HG02981 (cell line): ENCODE results near the gene TRIM31.

Source experiments
- ATAC-seq: cut with Tn5 transposase; IDR thresholded peaks from one replicate; pipeline ENCODE4 v1.9.1; 2021; ENCODE audit warnings: mild to moderate bottlenecking, moderate library complexity; ENCODE audit not compliant: unreplicated experiment

TRIM31 gene

DNA sequence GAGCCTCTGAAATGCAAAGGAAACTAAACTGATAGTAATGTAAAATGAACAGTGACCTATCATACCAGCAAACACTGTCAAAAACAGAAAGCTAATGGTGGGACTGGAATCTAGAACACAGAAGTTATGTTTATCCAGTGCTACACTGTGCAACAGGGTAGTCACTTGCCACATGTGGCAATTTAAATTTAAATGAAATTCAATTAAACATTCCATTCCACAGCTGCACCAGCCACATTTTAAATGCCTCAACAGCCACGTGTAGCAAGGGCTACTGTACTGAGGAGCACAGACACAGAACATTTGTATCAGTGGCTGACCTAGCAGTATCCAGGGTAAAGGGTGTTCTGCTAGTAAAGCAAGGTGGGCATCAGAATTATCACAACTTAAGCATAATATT is 57.4 kb downstream of the TRIM31 start:
- ATAC-seq = no peak

DNA sequence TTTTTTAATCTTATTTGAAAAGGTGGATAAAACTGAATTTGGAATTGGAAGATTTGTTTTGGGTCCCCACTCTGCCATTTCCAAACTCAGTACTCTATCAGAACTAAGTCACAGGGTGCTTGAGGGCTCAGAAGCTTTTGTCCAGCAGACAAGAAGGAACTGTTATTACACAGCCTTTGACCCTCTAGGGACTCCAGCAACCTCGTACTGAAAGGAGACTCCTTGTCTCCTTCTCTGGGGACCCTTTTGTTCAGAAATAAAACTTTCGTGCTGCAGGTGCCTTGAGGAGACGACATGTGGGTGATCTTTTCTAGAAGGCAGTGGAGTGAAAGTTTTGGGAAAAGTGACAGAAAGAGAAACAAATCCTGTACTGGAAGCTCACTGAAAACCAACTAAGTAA is 59.2 kb downstream of the TRIM31 start:
- ATAC-seq = no peak
